HG03354 (cell line): Measurements from ENCODE around the gene BLVRB.
"Not testable (repeated sequence)": the region's sequence is repeated elsewhere in the genome, so short reads cannot be mapped to it uniquely, and the experiment has no call there.

Source experiments
- ATAC-seq: cut with Tn5 transposase; IDR thresholded peaks from one replicate; pipeline ENCODE4 v1.9.1; 2021; ENCODE audit warnings: mild to moderate bottlenecking; ENCODE audit not compliant: unreplicated experiment, poor library complexity, severe bottlenecking

The BLVRB gene

DNA sequence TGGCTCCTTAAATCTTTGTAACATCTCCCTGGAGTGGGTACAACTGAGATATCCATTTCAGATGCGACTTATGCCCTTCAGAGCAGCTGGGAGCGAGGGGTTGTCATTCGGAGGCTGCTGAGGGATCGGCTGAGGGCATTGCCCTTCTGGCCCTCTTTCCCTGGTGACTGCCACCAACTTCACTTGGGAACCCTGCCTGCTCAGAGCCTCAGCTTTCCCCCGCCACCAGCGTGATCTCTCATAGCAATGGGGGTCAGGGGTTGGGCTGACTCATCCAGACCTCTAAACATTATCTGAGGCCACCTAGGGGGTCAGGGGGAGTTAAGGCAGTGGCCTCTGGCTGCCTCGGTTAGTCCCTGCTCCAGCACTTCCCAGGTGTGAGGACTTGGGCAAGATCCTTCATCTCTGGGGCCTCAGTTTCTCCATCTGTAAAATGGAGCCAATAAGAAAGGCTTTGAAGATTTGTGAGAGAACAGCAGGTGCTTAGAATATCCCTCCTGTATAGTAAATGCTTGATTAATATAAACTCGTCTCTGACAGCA lies 53.5 kb downstream of the BLVRB start:
- ATAC-seq = no peak

DNA sequence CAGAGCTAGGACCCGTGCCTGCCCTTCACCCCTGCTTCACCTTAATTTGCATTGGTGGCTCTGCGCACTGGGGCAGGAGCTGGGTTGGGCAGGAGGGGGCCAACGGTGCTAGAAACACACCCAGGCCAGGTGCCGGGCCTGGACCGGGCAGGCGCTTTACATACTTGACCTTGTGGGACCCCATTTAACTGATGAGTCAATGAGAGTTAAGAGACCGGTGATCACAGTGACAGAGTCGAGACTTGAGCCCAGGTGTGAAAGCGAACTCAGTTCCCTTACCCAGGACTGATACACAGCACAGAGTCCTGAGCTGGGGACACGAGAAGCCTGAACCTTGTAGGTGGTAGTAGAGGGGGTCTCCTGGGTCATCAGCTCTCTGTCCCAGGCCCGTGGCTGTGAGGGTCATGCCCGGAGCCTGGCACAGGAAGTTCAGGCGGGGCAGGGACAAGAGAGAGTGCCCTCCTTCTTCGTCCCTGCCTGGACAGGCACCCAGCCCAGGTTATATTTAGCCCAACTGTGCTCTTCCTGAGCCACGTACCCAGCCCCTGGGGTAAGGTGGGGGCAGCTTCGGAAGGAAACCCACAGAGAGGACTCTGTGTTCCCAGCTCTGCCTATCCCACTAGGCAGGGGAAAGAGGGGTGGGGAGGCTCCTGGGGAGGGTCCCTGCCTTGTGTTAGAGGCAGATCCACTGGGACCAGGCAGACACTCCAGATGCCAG lies 54.3 kb downstream of the BLVRB start:
- no peak for ATAC-seq

DNA sequence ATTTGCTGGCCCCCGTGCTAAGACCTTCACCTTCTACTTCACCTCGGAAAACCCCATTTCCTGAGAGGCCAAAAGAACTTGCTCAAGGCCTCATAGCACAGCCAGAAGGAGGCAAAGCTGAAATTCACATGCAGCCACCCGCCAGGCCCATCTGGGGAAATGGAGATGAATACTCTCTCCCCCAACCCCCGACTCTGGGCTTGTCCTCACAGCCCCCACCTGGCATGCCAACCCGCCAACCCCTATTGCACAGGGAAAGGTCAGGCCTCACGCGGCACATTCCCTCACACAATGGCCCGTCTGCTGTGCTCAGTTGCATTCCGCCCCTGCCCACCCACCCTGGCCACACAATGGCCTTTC lies 55.5 kb downstream of the BLVRB start:
- ATAC-seq = no peak

DNA sequence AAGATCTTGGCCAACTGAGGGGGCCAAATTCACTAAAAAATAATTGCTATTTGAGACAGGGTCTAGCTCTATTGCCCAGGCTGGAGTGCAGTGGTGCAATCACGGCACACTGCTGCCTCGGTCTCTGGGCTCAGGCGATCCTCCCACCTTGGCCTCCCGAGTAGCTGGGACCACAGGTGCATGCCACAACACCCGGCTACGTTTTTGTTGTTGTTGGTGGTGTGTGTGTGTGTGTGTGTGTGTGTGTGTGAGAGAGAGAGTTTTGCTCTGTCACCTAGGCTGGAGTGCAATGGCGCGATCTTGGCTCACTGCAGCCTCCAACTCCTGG lies 57.0 kb downstream of the BLVRB start:
- ATAC-seq = not testable (repeated sequence)

DNA sequence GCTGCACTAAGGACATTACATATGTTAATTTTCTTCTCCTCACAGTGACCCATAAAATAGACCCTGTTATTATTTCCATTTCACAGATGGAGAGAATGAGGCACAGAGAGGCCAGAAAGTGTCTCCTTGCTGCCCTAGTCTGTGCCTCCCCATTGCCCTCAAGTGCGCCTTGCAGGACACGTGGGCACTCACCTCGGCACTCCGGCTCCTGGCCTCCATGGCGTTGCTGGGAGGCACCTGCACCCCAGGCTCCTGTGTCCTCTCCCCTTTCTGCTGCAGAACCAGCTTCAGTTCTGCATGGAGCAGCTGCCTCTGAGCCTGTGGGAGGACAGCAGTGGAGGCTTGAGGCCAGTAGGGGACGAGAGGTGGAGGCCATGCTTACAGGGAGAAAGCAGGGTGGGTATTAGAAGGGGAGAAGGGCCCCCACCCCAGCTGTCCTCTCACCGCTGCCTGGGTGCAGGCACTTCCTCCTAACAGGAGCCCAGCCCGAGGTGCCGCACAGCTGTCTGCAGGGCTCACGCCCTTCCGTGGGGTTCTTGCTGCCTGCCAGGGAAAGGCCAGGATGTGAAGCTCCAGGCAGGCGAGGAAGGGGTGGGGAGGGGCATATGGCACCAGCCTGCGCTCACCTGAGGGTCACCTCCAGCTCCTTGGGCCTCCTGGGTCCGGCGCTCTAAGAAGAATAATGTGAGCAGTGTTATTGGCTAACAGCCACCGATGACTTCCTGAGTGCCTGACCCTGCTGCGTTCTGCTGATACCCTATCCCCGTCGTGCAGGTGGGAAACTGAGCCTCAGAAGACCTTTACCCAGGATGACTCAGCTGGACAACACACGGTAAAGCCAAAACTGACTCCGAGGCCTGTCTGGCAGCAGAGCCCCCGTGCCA lies 57.6 kb downstream of the BLVRB start:
- no peak for ATAC-seq

DNA sequence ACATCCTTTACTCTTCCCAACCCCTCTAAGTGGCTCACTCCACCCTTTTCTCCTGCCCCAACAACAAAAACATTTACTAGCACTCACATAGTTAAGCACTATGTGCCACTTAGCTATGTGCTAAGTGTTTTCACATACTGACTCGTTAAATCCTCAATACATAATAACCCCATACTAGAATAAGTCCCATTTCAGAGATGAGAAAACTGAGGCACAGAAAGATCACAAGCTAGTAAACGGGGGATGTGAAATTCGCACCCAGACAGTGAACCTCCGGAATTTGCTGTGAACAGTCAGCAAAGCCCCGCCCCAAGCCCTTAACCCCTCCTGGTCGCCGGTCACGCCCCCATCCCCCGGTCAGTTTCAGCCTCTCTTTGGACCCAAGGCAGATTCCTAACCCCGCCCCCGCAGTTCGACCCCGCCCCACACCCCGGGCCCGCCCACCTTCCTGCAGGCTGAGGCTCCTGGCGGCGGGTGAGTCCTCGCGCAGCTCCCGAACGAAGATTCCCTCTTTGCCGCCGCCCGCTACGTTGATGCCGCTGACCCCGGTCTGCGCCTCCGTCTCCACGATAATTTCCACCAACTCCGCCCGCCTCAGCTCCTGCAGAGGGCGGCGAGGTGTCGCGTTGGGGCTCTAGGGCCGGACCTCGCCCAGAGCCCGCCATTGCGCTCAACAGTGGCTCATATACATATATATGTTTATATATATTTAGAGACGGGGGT lies 62.1 kb downstream of the BLVRB start:
- peak; percentile 82 for ATAC-seq

DNA sequence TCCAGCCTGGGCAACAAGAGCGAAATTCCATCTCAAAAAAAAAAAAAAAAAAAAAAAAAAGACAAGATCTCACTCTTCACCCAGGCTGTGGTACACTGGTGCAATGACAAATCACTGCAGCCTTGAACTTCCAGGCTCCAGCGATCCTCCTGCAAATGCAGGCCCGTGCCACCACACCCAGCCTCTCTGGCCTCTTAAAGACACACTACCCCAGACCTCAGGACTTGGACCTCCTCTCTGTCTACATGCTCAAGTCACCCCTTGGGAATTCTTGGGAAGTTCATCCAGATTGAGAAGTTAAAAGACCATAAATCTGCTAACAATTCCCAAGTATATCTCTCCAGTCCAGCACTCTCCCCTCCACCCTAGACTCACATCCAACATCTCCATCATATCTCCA lies 65.0 kb downstream of the BLVRB start:
- no peak for ATAC-seq

DNA sequence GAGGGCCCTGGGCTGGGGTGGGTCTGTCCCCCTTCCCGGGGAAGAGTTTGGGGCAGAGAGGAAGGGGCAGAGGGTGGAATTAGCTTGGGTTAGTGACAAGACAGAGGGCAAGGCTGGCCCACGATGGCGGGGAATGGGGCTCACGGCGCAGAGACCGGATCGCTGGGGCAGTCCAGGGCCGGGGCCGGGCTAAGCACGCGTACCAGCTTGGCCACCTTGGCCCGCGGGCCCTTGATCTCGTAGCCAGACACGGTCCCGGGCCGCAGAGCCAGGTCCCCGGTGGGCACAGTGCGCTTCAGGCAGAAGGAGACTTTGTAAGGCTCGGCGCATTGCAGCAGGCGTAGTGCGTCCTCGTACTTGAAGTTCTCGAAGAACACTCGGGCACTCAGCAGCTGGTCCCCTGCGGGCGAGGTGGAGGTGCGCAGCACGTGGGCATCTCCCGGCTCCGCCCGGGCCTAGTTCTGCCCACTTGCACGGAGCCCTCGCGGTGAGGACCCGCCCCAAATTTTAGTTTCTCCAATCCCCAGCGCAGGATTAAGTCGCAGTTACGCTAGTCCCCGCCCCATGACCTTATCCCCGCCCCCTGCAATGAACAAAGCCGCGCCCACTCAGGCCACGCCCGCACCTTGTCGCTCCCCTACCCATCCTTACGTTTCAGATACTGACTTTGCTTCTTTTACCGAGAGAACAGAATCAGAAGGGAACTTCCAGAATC lies 67.0 kb downstream of the BLVRB start:
- no peak for ATAC-seq
